ENCODE measurements around the gene ANO4. TPM values are rescaled to one million over a fixed set of nuclear protein-coding genes. Genes with fewer than 3 reads are reported as not detected.

The ANO4 gene
- total and polyA plus RNA-seq, 4 donors, result 0.10 to 1.9 (median 0.86) TPM

- Histone ChIP-seq H3K4me3 (no peak overlapping the region), H3K9me3 (ENCODE audit: control insufficient read depth in 4 of 4, insufficient read depth in 3 of 4, low read length in 3 of 4) (peaks cover 0 to 2% (median 0%) of the 10 kb centered on the region in 4 donors), H3K9ac (ENCODE audit: insufficient read depth in 1 of 2, low read length in 2 of 2) (no peak overlapping the region), H3K27me3 (ENCODE audit: control insufficient read depth in 3 of 3, insufficient read depth in 3 of 3, low read length in 2 of 3) (no peaks in the 10 kb centered on the region), H3K27ac (ENCODE audit: low read depth in 1 of 2, low read length in 1 of 2) (no peak overlapping the region), H3K36me3 (ENCODE audit: control insufficient read depth in 4 of 4, insufficient read depth in 4 of 4, low read length in 4 of 4) (no peaks in the 10 kb centered on the region), H3K4me1 (ENCODE audit: control insufficient read depth in 5 of 5, insufficient read depth in 5 of 5, low read length in 5 of 5) (no peaks in the 10 kb centered on the region)
- no peak for DNase-seq
- WGBS, 2 donors, result 82 to 86% methylated on average over 1 of the region's 1 CpG
- TF ChIP-seq, protein P1, sequence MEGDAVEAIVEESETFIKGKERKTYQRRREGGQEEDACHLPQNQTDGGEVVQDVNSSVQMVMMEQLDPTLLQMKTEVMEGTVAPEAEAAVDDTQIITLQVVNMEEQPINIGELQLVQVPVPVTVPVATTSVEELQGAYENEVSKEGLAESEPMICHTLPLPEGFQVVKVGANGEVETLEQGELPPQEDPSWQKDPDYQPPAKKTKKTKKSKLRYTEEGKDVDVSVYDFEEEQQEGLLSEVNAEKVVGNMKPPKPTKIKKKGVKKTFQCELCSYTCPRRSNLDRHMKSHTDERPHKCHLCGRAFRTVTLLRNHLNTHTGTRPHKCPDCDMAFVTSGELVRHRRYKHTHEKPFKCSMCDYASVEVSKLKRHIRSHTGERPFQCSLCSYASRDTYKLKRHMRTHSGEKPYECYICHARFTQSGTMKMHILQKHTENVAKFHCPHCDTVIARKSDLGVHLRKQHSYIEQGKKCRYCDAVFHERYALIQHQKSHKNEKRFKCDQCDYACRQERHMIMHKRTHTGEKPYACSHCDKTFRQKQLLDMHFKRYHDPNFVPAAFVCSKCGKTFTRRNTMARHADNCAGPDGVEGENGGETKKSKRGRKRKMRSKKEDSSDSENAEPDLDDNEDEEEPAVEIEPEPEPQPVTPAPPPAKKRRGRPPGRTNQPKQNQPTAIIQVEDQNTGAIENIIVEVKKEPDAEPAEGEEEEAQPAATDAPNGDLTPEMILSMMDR (IDR thresholded peaks at IDR 0.05; ENCODE audit: control extremely low read depth, extremely low read depth), result no peak
- no peak for ATAC-seq (ENCODE audit: insufficient read depth, low FRiP score)
Measured at GRCh38 chr12:100857971-100858370, 63.4 kb downstream of the ANO4 start.

- Histone ChIP-seq H3K9ac (ENCODE audit: insufficient read depth in 1 of 2, low read length in 2 of 2) (no peak overlapping the region), H3K27me3 (ENCODE audit: control insufficient read depth in 3 of 3, insufficient read depth in 3 of 3, low read length in 2 of 3) (no peaks in the 10 kb centered on the region), H3K4me3 (no peak overlapping the region), H3K36me3 (ENCODE audit: control insufficient read depth in 4 of 4, insufficient read depth in 4 of 4, low read length in 4 of 4) (no peaks in the 10 kb centered on the region), H3K9me3 (ENCODE audit: control insufficient read depth in 4 of 4, insufficient read depth in 3 of 4, low read length in 3 of 4) (peaks cover 0 to 2% (median 0%) of the 10 kb centered on the region in 4 donors), H3K4me1 (ENCODE audit: control insufficient read depth in 5 of 5, insufficient read depth in 5 of 5, low read length in 5 of 5) (no peaks in the 10 kb centered on the region), H3K27ac (ENCODE audit: low read depth in 1 of 2, low read length in 1 of 2) (no peak overlapping the region)
- TF ChIP-seq, protein P1 (IDR thresholded peaks at IDR 0.05; ENCODE audit: control extremely low read depth, extremely low read depth), result no peak
- DNase-seq (no peak), ATAC-seq (ENCODE audit: insufficient read depth, low FRiP score) (no peak)
- WGBS, 2 donors, result 32 to 56% methylated on average over 1 of the region's 1 CpG
Measured at GRCh38 chr12:100858656-100859055, 64.1 kb downstream of the ANO4 start.

- TF ChIP-seq, protein P1 (IDR thresholded peaks at IDR 0.05; ENCODE audit: control extremely low read depth, extremely low read depth), result no peak
- no peak overlapping the region for H3K4me3 ChIP-seq
- DNase-seq, result no peak
- no peaks in the 10 kb centered on the region for H3K4me1 ChIP-seq (ENCODE audit: control insufficient read depth in 5 of 5, insufficient read depth in 5 of 5, low read length in 5 of 5)
- H3K9ac ChIP-seq (ENCODE audit: insufficient read depth in 1 of 2, low read length in 2 of 2), result no peak overlapping the region
- 87 to 91% methylated on average over 5 of the region's 5 CpGs for WGBS, 2 donors
- no peak overlapping the region for H3K27ac ChIP-seq (ENCODE audit: low read depth in 1 of 2, low read length in 1 of 2)
- peaks cover 0 to 2% (median 0%) of the 10 kb centered on the region in 4 donors for H3K9me3 ChIP-seq (ENCODE audit: control insufficient read depth in 4 of 4, insufficient read depth in 3 of 4, low read length in 3 of 4)
- no peaks in the 10 kb centered on the region for H3K27me3 ChIP-seq (ENCODE audit: control insufficient read depth in 3 of 3, insufficient read depth in 3 of 3, low read length in 2 of 3)
- ATAC-seq (ENCODE audit: insufficient read depth, low FRiP score), result no peak
- no peaks in the 10 kb centered on the region for H3K36me3 ChIP-seq (ENCODE audit: control insufficient read depth in 4 of 4, insufficient read depth in 4 of 4, low read length in 4 of 4)
Measured at GRCh38 chr12:100859063-100859627, 64.6 kb downstream of the ANO4 start.

DNA sequence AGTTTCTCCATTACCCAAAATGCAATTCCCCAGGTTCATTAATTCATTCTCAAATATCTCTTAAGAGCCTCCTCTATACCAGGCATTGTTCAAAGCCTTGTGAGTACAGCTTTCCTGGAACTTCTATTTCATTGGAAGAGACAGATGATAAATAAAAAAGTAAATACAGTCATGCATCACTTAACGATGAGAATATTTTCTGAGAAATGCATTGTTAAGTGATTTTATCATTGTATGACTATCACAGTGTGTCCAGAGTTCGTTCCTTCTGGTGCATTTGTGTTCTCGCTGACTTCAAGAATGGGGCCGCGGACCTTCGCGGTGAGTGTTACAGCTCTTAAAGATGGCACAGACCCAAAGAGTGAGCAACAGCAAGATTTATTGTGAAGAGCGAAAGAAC lies 66.0 kb downstream of the ANO4 start:
- DNase-seq, result no peak
- no peak for ATAC-seq (ENCODE audit: insufficient read depth, low FRiP score)
- Histone ChIP-seq H3K36me3 (ENCODE audit: control insufficient read depth in 4 of 4, insufficient read depth in 4 of 4, low read length in 4 of 4) (no peaks in the 10 kb centered on the region), H3K4me1 (ENCODE audit: control insufficient read depth in 5 of 5, insufficient read depth in 5 of 5, low read length in 5 of 5) (no peaks in the 10 kb centered on the region), H3K9me3 (ENCODE audit: control insufficient read depth in 4 of 4, insufficient read depth in 3 of 4, low read length in 3 of 4) (peaks cover 0 to 2% (median 0%) of the 10 kb centered on the region in 4 donors), H3K27ac (ENCODE audit: low read depth in 1 of 2, low read length in 1 of 2) (no peak overlapping the region), H3K4me3 (no peak overlapping the region), H3K9ac (ENCODE audit: insufficient read depth in 1 of 2, low read length in 2 of 2) (no peak overlapping the region), H3K27me3 (ENCODE audit: control insufficient read depth in 3 of 3, insufficient read depth in 3 of 3, low read length in 2 of 3) (no peaks in the 10 kb centered on the region)
- WGBS, 2 donors, result 90 to 95% methylated on average over 8 of the region's 8 CpGs
- TF ChIP-seq, protein P1 (IDR thresholded peaks at IDR 0.05; ENCODE audit: control extremely low read depth, extremely low read depth), result no peak

All from lung (tissue), 12 donors.